ENCODE data around the gene GDAP1L1.
"Not testable (repeated sequence)": the region's sequence is repeated elsewhere in the genome, so short reads cannot be mapped to it uniquely, and the experiment has no call there.

GDAP1L1 gene

DNA sequence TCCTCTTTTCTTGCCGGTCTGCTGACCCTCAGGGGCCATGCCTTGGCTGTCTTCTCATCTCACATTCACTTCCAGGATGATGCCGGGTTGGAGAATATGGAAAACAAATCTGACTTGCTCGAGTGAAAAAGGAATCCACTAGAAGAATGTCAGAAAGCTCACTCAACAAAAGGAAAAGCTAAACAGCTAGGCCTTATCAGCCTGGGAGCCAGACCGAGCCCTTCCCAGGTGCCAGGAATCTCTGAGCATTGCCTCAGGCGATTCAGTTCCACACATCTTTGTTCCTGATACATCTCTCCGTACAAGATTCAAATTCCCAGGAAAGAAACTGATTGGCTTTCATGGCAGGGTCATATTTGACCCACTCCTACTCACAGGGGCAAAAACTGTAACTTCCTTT is 27.3 kb upstream of the GDAP1L1 start:
- DNase-seq (ENCODE audit: low read depth) = no peak

DNA sequence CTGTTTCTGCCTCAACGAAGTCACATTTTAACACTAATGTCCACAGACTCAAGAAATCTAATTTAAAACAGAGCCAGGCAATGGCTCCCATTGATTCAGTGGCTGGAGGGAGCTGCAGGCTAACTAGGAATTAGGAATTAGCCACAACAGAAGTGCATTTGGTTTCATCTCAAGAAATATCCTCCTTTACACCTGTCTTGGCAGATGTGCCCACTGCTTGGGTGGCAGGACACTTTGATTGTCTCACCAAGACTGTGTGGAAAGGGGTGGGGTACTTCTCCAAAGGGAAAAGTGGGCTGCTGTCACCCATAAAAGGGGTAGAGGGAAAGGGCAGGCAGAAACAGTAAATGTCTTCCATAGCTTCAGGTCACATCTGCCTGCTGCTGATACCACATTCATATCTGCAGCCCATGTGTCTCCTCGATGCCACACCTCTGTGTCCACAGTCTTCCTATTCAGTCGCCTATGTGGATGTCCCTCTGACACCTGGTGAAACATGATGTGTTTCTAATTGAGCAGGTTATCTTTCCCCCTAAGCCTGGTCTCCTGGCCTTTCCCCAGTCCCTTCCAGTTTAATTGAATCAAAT is 25.6 kb upstream of the GDAP1L1 start:
- DNase-seq (ENCODE audit: low read depth) = no peak

- no peak for DNase-seq (ENCODE audit: low read depth)
Measured at GRCh38 chr20:44222027-44222426, 25.1 kb upstream of the GDAP1L1 start.

DNA sequence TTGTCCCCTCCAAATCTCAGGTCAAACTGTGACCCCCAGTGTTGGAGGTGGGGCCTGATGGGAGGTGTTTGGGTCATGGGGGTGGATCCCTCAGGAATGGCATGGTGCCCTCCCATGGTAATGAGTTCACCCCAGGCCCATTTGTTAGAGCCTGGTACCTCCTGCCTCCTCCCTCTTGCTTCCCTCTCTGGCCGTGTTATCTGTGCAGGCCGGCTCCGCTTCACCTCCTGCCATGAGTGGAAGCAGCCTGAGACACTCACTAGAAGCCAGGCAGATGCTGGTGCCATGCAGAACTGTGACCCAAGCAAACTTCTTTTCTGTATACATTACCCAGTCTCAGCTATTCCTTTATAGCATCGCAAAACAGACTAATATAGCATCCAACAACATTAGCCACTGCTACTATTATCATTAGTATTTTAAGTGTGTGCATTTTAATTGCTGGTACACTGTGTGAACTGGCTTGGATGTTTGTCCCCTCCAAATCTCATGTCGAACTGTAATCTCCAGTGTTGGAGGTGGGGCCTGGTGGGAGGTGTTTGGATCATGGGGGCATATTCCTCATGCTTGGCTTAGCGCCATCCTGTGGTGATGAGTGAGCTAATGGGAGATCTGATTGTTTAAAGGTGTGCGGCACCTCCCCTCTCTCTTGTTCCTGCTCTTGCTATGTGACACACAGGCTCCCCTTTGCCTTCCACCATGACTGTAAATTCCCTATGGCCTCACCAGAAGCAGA is 24.3 kb upstream of the GDAP1L1 start:
- DNase-seq (ENCODE audit: low read depth) = no peak

- no peak for DNase-seq (ENCODE audit: low read depth)
Measured at GRCh38 chr20:44223721-44224120, 23.4 kb upstream of the GDAP1L1 start.

GRCh38 chr20:44224637-44225036 is 22.5 kb upstream of the GDAP1L1 start:
- DNase-seq (ENCODE audit: low read depth) = no peak

DNA sequence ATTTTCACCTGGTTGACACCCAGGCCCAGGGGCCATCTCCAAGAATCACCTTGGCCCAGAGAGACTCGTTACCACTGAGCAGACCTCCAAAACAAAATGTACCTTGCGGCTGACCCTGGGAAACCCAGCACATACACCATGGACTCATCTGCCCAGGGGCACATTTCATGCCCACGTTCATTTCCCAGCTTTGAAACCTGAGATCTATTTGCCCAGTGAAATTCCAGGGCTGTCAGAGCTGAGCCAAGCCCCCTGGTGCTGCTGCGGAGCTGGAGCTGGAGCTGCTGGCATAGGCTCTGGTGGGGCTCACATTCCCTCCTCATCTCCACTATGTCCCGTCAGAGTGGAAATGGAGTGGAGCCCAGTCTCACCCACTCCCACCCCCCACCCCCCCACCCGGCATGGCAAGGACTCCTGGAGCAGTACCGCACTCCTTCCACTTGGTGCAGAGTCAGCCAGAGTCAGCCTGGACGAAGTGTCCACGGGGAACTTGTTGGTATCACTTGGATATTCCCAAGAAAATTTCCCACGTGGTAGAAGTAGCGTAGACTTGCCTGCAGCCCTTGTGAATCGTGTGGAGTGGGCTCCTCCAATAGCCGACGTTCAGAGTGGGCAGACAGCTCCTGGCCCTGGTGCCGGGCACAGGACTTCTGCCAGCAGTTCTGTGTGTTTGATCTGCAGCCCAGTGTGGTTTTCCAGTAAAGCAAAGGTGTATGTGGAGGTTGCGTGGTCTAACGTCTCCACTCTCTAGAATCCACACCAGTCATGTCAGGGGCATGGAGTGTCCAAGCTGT is 18.4 kb upstream of the GDAP1L1 start:
- no peak for DNase-seq (ENCODE audit: low read depth)

DNA sequence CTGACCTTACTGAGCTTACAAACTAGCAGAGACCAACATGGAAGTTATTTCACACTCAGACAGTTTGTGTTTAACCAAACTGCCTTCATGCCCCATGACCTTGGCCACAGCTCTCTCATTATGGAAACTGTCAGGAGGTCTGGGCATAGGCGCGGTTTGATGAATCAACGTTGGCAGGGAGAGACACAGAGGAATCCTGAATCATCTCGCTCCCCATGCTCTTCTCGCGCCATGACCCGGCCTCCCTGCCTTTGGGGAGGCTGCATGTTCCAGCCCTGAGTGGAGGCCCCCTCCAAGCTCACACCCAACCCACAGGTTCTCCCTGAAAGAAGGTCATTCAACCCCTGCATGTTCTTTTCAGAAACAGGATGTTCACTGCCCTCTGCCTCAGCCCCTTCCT is 15.9 kb upstream of the GDAP1L1 start:
- no peak for DNase-seq (ENCODE audit: low read depth)

DNA sequence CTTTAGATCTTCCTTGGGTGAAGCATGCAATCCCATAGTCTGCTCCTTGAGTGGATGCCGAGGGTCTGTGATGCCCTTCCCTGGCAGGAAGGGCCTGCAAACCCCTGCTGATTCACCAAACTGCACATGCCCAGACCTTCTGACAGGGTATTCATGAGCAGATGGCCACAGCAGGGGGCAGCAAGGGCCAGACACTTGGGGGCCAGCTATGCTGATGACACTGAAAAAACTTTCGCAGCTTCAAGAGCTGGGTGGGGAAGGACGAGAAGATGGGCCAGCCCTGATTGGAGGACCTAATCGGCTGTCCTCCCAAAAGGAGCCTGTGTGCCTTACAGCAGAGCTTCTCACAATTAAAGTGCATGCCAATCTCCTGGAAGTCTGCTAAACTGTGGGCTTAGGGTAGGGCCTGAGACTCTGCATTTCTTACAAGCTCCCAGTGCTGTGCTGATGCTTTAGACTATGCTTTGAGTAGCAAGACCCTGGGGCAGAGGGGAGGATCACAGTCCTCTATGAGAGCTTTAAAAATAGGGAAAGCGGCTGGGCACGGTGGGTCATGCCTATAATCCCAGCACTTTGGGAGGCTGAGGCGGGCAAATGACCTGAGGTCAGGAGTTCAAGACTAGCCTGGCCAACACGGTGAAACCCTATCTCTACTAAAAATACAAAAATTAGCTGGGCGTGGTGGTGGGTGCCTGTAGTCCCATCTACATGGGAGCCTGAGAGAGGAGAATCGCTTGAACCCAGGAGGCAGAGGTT is 15.2 kb upstream of the GDAP1L1 start:
- no peak for DNase-seq (ENCODE audit: low read depth)

DNA sequence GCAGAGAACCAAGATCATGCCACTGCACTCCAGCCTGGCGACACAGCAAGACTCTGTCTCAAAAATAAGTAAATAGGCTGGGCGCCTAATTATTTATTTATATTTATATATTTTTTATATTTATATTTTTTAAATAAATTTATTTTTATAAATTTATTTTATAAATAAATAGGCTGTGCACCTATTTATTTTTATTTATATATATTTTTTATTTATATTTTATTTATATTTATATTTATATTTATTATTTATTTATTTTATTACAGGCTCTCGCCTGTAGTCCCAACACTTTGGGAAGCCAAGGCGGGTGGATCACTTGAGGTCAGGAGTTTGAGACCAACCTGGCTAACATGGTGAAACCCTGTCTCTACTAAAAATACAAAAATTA is 14.6 kb upstream of the GDAP1L1 start:
- not testable (repeated sequence) for DNase-seq (ENCODE audit: low read depth)

DNA sequence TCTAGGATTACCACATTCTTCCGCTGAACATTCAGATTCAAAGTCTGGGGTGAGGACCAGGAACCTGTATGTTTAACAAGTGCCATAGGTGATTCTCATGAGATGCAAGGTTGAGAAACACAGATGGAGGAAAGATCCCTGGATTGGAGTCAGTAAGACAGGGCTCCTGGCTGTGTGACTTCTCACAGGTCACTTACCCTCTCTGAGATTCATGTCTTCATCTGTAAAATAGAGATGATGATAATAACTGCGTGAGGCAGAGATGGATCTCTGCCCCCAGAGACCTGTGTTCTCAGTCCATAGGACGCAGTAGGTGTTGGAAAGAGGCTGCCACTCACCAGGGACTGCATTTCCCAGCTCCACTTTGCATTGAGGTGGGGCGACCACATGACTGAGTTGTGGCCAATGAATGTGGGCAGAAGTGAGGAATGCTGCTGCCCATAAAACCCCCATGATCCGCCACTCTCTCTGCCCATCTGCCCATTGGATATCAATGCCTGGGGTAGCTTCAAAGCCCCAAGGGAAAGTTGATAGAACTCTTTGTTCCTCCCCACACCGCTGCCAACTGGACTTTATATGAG is 13.6 kb upstream of the GDAP1L1 start:
- DNase-seq (ENCODE audit: low read depth) = no peak

- no peak for DNase-seq (ENCODE audit: low read depth)
Measured at GRCh38 chr20:44234566-44235317, 12.4 kb upstream of the GDAP1L1 start.

DNA sequence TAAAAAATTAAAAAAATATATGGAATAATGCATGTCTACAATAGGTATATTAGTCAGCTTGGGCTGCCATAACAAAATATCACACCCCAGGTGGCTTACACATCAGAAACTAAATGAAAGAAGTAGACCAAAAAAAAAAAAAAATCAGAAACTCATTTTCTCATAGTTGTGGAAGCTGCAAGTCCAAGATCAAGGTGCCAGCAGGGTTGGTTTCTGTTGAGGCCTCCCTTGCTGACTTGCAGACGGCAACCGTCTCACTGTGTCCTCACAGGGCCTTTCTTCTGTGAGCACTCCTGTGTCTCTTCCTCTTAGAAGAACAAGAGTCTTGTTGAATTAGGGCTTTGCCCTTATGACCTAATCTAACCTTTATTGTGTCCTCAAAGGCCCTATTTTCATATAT is 11.4 kb upstream of the GDAP1L1 start:
- no peak for DNase-seq (ENCODE audit: low read depth)

DNA sequence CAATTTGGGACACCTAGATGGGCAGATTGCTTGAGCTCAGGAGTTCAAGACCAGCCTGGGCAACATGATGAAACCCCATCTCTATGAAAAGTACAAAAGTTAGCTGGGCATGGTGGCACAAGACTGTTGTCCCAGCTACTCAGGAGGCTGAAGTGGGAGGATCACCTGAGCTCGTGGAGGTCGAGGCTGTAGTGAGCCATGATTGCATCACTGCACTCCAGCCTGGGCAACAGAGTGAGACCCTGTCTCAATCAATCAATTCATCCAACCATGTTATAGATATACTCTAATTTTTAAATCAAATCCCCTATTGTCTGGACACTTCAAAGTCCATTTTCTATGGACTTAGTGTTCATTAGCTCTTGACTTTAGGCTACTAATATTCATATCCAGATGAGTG is 10.3 kb upstream of the GDAP1L1 start:
- not testable (repeated sequence) for DNase-seq (ENCODE audit: low read depth)

- DNase-seq (ENCODE audit: low read depth) = no peak
Measured at GRCh38 chr20:44241796-44242195, 5.3 kb upstream of the GDAP1L1 start.

DNA sequence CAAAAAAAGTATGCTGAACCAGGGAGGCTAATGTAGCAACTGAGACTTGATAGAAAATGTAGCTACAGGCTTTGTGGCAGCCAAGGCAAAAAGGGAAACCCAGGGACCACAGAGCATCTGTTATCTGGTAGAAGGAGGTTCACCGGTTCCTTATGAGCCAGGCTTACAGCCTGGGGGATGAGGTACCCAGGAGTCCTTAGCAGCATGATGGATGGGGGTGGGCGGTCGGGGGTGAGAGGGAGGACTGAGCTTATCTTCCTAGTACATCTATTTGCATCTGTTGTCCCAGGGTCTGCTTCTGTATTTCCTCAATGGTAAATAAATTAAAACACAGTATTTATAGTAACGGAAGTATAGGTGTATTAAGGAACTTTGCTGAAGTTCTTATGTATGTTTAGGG is 1.1 kb upstream of the GDAP1L1 start:
- DNase-seq (ENCODE audit: low read depth) = no peak

GRCh38 chr20:44247586-44248409 is 690 bp downstream of the GDAP1L1 start:
- no peak for DNase-seq (ENCODE audit: low read depth)

GRCh38 chr20:44248410-44248759 is 1.3 kb downstream of the GDAP1L1 start:
- DNase-seq (ENCODE audit: low read depth) = no peak

DNA sequence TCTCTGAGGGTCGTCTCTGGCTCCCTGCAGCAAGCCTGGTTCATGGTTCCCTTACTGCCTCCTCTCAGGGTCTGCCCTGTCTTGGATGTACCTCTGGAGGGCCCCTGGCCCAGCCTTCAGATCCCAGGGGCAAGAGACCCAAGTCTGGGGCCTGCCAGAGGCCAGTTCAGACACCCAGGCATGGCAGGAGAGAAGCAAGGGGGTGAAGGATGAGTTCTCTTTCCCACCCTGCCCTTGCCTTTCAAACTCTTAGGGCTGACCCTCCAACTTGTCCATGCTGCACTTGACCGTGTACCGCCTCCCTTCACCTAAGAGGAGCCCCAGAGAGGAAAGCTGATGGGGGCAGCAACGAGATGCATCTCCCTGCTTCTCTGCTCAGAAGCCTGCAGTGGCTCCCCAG is 4.2 kb downstream of the GDAP1L1 start:
- DNase-seq (ENCODE audit: low read depth) = no peak

GRCh38 chr20:44253528-44253927 is 6.4 kb downstream of the GDAP1L1 start:
- DNase-seq (ENCODE audit: low read depth) = no peak

DNA sequence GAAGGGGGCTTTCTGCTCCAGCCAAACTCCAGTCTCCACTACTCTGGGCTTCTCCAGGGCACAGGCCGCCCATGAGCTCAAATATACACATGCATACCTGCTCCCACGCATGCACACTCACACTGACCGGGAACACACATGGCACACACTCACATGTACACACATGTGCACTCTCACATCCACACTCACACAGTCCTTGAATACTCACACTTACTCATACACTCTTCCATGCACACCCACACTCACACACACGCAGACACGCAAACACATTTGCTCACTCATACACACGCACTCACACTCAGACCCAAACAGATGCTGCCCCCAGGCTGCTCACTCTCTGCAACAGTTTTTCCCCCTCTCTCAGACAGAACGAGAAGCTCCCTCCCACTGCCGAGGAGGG is 7.0 kb downstream of the GDAP1L1 start:
- DNase-seq (ENCODE audit: low read depth) = no peak

Measured in T follicular helper cell (primary cell).